Endodermal cell (in vitro differentiated cells): ENCODE data around the gene BRCA1. TPM values are rescaled to one million over a fixed set of nuclear protein-coding genes. Genes with fewer than 3 reads are reported as not detected.

Source experiments
- DNase-seq: peaks from one replicate; pipeline ENCODE4 v3.0.0-alpha.2; 2017
- H3K27ac ChIP-seq: 2 replicates; pipeline ENCODE4 v1.5.1; 2013; ENCODE audit warnings: mild to moderate bottlenecking, low read depth, low read length, moderate library complexity
- H3K27me3 ChIP-seq: 2 replicates; pipeline ENCODE4 v1.6.1; 2013; ENCODE audit warnings: mild to moderate bottlenecking, low read length, moderate library complexity; ENCODE audit not compliant: insufficient read depth, control insufficient read depth, poor library complexity, severe bottlenecking
- H3K36me3 ChIP-seq: 2 replicates; pipeline ENCODE4 v1.7.0; 2013; ENCODE audit warnings: mild to moderate bottlenecking, low read length, moderate library complexity; ENCODE audit not compliant: control insufficient read depth, insufficient read depth
- H3K4me1 ChIP-seq: one replicate; pipeline ENCODE4 v1.7.0; 2013; ENCODE audit warnings: low read length; ENCODE audit not compliant: control insufficient read depth, insufficient read depth
- H3K4me3 ChIP-seq: 2 replicates; pipeline ENCODE4 v1.5.1; 2013; ENCODE audit warnings: mild to moderate bottlenecking, low read length, moderate library complexity
- H3K9ac ChIP-seq: 2 replicates; pipeline ENCODE4 v1.6.1; 2013; ENCODE audit warnings: mild to moderate bottlenecking, low read length, moderate library complexity; ENCODE audit not compliant: poor library complexity, severe bottlenecking; ENCODE audit errors: extremely low read depth
- H3K9me3 ChIP-seq: 2 replicates; pipeline ENCODE4 v1.6.1; 2013; ENCODE audit warnings: mild to moderate bottlenecking, low read length, moderate library complexity; ENCODE audit not compliant: control insufficient read depth
- H3K27ac Mint-ChIP-seq: 2 replicates; pipeline ENCODE4 v1.8.0; 2020; ENCODE audit warnings: mixed read lengths
- H3K27me3 Mint-ChIP-seq: 2 replicates; pipeline ENCODE4 v1.8.0; 2021; ENCODE audit warnings: mild to moderate bottlenecking, mixed read lengths; ENCODE audit not compliant: insufficient read depth
- H3K36me3 Mint-ChIP-seq: 2 replicates; pipeline ENCODE4 v1.8.0; 2020; ENCODE audit warnings: low read depth, mixed read lengths
- H3K4me1 Mint-ChIP-seq: 2 replicates; pipeline ENCODE4 v1.8.0; 2020; ENCODE audit warnings: mixed read lengths
- H3K4me3 Mint-ChIP-seq: 2 replicates; pipeline ENCODE4 v1.8.0; 2020; ENCODE audit warnings: mild to moderate bottlenecking, moderate library complexity, mixed read lengths
- H3K9me3 Mint-ChIP-seq: 2 replicates; pipeline ENCODE4 v1.8.0; 2020; ENCODE audit warnings: mild to moderate bottlenecking, mixed read lengths
- WGBS, 2 experiments: methylation state at CpG; one replicate each; pipeline versions ENCODE4 v1.1.5 to v1.1.7; 2013; ENCODE audit warnings: missing lambda C conversion rate in 2 of 2, mixed read lengths in 1 of 2; ENCODE audit not compliant: insufficient coverage in 1 of 2, insufficient read length in 1 of 2; 5-methylcytosine and 5-hydroxymethylcytosine counted together
- total RNA-seq, 2 donors: library from RNA; stranded (reverse); fragmentation: NEBNext Ultra II Directional in 1 of 2; extraction: Animal tissue kit (Norgen Biotek cat#: 25700) in 1 of 2; gene quantifications; 2 replicates in 1 of 2; 3 replicates in 1 of 2; pipeline ENCODE4 v1.2.1, GENCODE V29; 2021
- TF ChIP-seq, protein P1 (sequence below): fragments of 200-600 bp; sonication (generic); conservative IDR thresholded peaks from 2 replicates; pipeline ENCODE4 v1.5.0; 2021; ENCODE audit warnings: antibody characterized with exemption, mild to moderate bottlenecking

The BRCA1 gene
- total RNA-seq, 2 donors from 2014 or later, result 45.4 to 59.0 TPM

- Mint-ChIP-seq H3K4me1 (peaks cover 18% of the 10 kb centered on the region), H3K27me3 (no peaks in the 10 kb centered on the region), H3K27ac (peak overlapping the region; percentile 80), H3K36me3 (peaks cover 32% of the 10 kb centered on the region), H3K9me3 (no peaks in the 10 kb centered on the region), H3K4me3 (no peak overlapping the region)
- H3K27ac ChIP-seq, result peak overlapping the region; percentile 10
- DNase-seq, result no peak
- TF ChIP-seq, protein P1, sequence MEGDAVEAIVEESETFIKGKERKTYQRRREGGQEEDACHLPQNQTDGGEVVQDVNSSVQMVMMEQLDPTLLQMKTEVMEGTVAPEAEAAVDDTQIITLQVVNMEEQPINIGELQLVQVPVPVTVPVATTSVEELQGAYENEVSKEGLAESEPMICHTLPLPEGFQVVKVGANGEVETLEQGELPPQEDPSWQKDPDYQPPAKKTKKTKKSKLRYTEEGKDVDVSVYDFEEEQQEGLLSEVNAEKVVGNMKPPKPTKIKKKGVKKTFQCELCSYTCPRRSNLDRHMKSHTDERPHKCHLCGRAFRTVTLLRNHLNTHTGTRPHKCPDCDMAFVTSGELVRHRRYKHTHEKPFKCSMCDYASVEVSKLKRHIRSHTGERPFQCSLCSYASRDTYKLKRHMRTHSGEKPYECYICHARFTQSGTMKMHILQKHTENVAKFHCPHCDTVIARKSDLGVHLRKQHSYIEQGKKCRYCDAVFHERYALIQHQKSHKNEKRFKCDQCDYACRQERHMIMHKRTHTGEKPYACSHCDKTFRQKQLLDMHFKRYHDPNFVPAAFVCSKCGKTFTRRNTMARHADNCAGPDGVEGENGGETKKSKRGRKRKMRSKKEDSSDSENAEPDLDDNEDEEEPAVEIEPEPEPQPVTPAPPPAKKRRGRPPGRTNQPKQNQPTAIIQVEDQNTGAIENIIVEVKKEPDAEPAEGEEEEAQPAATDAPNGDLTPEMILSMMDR, result no peak
- H3K9ac ChIP-seq, result no peak overlapping the region
- no peak overlapping the region for H3K4me3 ChIP-seq
- WGBS, 2 experiments, result 90 to 96% methylated on average over 4 to 8 of the region's 8 CpGs
- H3K4me1 ChIP-seq, result no peaks in the 10 kb centered on the region
- no peaks in the 10 kb centered on the region for H3K27me3 ChIP-seq
- H3K36me3 ChIP-seq, result peaks cover 32% of the 10 kb centered on the region
- no peaks in the 10 kb centered on the region for H3K9me3 ChIP-seq
Observed at GRCh38 chr17:43013296-43013695, 111.9 kb downstream of the BRCA1 start.

GRCh38 chr17:43011728-43012472, 113.3 kb downstream of the BRCA1 start:
- peaks cover 23% of the 10 kb centered on the region for H3K36me3 ChIP-seq
- no peak overlapping the region for H3K4me3 ChIP-seq
- no peak overlapping the region for H3K9ac ChIP-seq
- DNase-seq, result peak; percentile 43
- no peak overlapping the region for H3K27ac Mint-ChIP-seq
- H3K4me1 ChIP-seq, result peaks cover 1% of the 10 kb centered on the region
- no peak overlapping the region for H3K27ac ChIP-seq
- H3K4me3 Mint-ChIP-seq, result no peak overlapping the region
- no peaks in the 10 kb centered on the region for H3K9me3 Mint-ChIP-seq
- peaks cover 21% of the 10 kb centered on the region for H3K4me1 Mint-ChIP-seq
- H3K27me3 Mint-ChIP-seq, result no peaks in the 10 kb centered on the region
- H3K9me3 ChIP-seq, result no peaks in the 10 kb centered on the region
- 92 to 94% methylated on average over 14 to 15 of the region's 15 CpGs for WGBS, 2 experiments
- no peaks in the 10 kb centered on the region for H3K27me3 ChIP-seq
- H3K36me3 Mint-ChIP-seq, result peaks cover 24% of the 10 kb centered on the region
- TF ChIP-seq, protein P1, result no peak

DNA sequence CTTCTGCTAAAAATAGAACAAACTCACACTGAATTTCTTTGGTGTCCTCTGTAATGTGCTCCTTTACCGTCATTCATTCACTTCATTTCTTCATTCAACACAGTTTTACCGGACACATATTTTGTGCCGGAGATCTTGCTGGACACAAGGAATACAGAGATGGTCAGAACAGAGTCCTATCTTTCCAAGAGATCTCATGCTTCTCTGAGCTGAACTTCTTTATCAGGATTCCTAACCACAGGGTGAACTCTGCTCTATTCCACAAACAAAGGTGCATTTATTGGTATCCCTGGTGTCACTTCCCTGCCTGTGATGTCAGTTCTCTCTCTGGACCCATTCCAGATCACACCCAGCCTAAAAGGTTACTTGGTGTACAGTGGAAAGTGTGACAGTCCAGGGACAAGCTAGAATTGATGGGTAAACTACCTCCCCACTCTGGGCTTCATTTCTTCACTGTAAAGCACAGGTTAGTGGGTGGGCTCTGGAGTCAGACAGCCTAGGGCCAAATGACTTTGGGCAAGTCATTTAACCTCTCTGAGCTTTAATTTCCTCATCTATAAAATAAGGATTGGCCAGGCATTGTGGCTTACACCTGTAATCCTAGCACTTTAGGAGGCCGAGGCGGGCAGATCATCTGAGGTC, 114.4 kb downstream of the BRCA1 start:
- H3K4me3 Mint-ChIP-seq, result no peak overlapping the region

More for the DNA sequence above, 114.4 kb downstream of the BRCA1 start:
- Histone ChIP-seq H3K27me3 (no peaks in the 10 kb centered on the region), H3K36me3 (peaks cover 13% of the 10 kb centered on the region), H3K4me3 (no peak overlapping the region), H3K4me1 (peaks cover 2% of the 10 kb centered on the region), H3K27ac (no peak overlapping the region), H3K9me3 (no peaks in the 10 kb centered on the region), H3K9ac (no peak overlapping the region)
- peaks cover 27% of the 10 kb centered on the region for H3K4me1 Mint-ChIP-seq
- 87 to 98% methylated on average over 5 of the region's 5 CpGs for WGBS, 2 experiments
- no peak overlapping the region for H3K27ac Mint-ChIP-seq
- TF ChIP-seq, protein P1, result no peak
- H3K9me3 Mint-ChIP-seq, result no peaks in the 10 kb centered on the region
- peaks cover 20% of the 10 kb centered on the region for H3K36me3 Mint-ChIP-seq
- DNase-seq, result no peak
- H3K27me3 Mint-ChIP-seq, result no peaks in the 10 kb centered on the region
